AG04449 (cell line): ENCODE results near the gene CRELD1.
A peak's percentile ranks its signal among the peaks of the same experiment; 100 is the strongest.

Source experiments
- CTCF ChIA-PET: fragments of 350-600 bp; formaldehyde crosslinking; extraction: SDS; loops from one replicate; lab custom pipeline; 2021; ENCODE audit warnings: antibody characterized with exemption; lab: Yijun Ruan, JAX
- POLR2A ChIA-PET: fragments of 400-600, 350-600 bp; formaldehyde crosslinking; extraction: SDS; loops from one replicate; lab custom pipeline; 2020; ENCODE audit warnings: antibody characterized with exemption, inconsistent platforms; lab: Yijun Ruan, JAX
- DNase-seq: peaks from one replicate; pipeline ENCODE4 v3.0.0-alpha.2; 2010; ENCODE audit warnings: low read depth, low spot score
- H3K4me3 ChIP-seq: 2 replicates; pipeline ENCODE4 v1.5.1; 2011; ENCODE audit warnings: low read depth, mild to moderate bottlenecking, control low read depth, low read length
- CTCF ChIP-seq: IDR thresholded peaks from one replicate; pipeline ENCODE4 v1.5.1; 2011; ENCODE audit warnings: mild to moderate bottlenecking, moderate library complexity, low read length, control low read depth, inconsistent platforms; ENCODE audit not compliant: insufficient read depth; ENCODE audit errors: missing control alignments

Gene CRELD1

DNA sequence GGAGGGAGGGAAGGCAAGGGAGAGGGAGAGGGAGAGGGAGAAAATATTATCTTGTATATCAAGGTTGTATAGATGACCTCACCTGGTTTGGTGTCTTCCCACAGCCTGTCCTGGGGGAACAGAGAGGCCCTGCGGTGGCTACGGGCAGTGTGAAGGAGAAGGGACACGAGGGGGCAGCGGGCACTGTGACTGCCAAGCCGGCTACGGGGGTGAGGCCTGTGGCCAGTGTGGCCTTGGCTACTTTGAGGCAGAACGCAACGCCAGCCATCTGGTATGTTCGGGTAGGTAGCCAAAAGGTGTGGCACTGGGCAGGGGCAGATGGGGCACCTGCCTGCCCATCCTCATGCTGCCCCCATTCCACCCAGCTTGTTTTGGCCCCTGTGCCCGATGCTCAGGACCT lies 7.1 kb downstream of the CRELD1 start:
- ChIA-PET CTCF (no interaction called here), POLR2A (no interaction called here)
- DNase-seq, result no peak
- H3K4me3 ChIP-seq, result no peak overlapping the region
- no peak for TF ChIP-seq CTCF

GRCh38 chr3:9942164-9942563 lies 8.5 kb downstream of the CRELD1 start:
- no peak for DNase-seq
- ChIA-PET POLR2A (no interaction called here), CTCF (interaction anchor here (1.2 to 3.9 kb wide), 3 partner anchors 9 to 51 kb away, joined by 3 to 33 read pairs (median 3); partner anchors contain the start of gene CRELD1)
- TF ChIP-seq CTCF, result no peak
- H3K4me3 ChIP-seq, result no peak overlapping the region

GRCh38 chr3:9942934-9943690 lies 9.5 kb downstream of the CRELD1 start:
- no peak for TF ChIP-seq CTCF
- ChIA-PET CTCF (interaction anchor here (3.9 kb wide), 1 partner anchor 10 kb away, joined by 33 read pairs; the partner anchor contains the start of gene CRELD1), POLR2A (no interaction called here)
- H3K4me3 ChIP-seq, result no peak overlapping the region
- no peak for DNase-seq

GRCh38 chr3:9944271-9944670 lies 10.6 kb downstream of the CRELD1 start:
- TF ChIP-seq CTCF, result no peak
- no peak for DNase-seq
- ChIA-PET POLR2A (no interaction called here), CTCF (interaction anchor here (3.9 kb wide), 1 partner anchor 11 kb away, joined by 33 read pairs; the partner anchor contains the start of gene CRELD1)
- no peak overlapping the region for H3K4me3 ChIP-seq

GRCh38 chr3:9945358-9945757 lies 11.7 kb downstream of the CRELD1 start:
- H3K4me3 ChIP-seq, result no peak overlapping the region
- CTCF ChIA-PET, result interaction anchor here (1.5 to 5.3 kb wide), 12 partner anchors 12 to 276 kb away, joined by 4 to 84 read pairs (median 8); partner anchors contain the start of genes CRELD1 and RPUSD3
- POLR2A ChIA-PET, result interaction anchor here (1.7 kb wide), 1 partner anchor 12 kb away, joined by 22 read pairs; the partner anchor contains the start of gene CRELD1
- no peak for DNase-seq
- TF ChIP-seq CTCF, result no peak

- POLR2A ChIA-PET, result interaction anchor here (0.6 to 1.7 kb wide), 14 partner anchors 8 to 792 kb away, joined by 3 to 22 read pairs (median 3); partner anchors contain the start of genes ARPC4, CRELD1, IL17RE and RPUSD3
- peak overlapping the region; percentile 73 for H3K4me3 ChIP-seq
- peak; percentile 78 for TF ChIP-seq CTCF
- no peak for DNase-seq
- CTCF ChIA-PET, result interaction anchor here (0.6 to 5.3 kb wide), 71 partner anchors 8 to 443 kb away, joined by 3 to 84 read pairs (median 5); partner anchors contain the start of genes CRELD1, IL17RE, JAGN1 and RPUSD3
Observed at GRCh38 chr3:9946112-9947024, 12.7 kb downstream of the CRELD1 start.
